NCI-H345 treated with DMSO at 0.1 percent for 48 hours (cell line): ENCODE results near the gene SLC6A19.

Experiments
- DNase-seq: peaks from one replicate; lab custom pipeline; 2025; ENCODE audit not compliant: unreplicated experiment; lab: John Stamatoyannopoulos, UW

SLC6A19 gene

DNA sequence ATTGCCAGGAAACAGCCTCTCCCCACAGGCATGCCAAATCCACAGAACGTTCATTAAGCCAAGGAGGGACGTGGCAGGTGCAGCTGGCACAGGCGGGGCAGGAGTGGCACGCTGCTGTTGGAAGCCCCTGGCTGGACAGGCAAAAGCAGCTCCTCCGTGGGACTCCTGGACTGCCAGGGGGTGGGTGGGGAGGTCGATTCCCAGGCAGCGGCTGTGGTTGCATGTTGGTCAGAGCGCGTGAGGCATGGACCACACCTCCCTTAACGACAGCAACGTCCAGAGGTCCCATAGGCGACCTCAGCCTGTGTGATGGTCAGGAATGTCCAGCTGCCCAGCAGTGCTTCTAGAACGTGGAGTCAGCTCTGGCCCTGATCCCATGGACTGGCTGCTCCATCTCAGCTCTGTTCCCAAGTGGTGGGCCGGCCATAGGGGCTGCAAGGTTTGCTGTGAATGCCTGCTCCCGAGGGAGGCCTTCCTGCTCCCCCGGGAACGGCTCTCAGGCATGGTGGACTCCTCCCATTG lies 6.9 kb downstream of the SLC6A19 start:
- DNase-seq: no peak

DNA sequence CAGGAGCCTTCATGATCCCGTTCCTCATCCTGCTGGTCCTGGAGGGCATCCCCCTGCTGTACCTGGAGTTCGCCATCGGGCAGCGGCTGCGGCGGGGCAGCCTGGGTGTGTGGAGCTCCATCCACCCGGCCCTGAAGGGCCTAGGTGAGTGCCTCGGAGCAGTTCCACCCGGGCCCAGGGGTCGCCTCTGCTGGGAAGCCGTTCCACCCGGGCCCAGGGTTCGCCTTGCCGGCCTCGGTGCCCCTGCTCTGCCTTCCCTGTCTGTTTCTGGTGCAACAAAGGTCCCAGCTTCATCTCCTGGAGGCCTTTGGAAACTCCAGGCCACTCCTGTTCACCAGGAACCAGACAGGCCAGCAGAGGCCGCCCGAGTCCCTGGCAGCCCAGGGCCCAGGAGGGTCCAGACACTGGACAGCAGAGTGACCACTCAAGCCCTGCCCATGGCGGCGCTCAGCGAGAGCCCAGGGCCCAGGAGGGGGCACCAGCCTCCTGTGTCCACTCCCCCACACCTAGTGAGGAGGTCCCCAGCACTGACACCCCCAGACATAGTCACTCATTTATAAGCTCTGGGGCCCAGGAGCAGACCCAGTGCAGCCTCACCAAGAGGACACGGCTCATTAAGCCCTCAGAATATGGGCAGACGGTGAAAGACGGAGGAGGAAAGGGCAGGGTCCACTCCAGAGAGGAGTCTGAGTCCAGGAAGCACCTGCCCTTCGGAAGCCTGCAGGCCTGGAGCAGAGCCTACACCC lies 7.5 kb downstream of the SLC6A19 start:
- DNase-seq: no peak

DNA sequence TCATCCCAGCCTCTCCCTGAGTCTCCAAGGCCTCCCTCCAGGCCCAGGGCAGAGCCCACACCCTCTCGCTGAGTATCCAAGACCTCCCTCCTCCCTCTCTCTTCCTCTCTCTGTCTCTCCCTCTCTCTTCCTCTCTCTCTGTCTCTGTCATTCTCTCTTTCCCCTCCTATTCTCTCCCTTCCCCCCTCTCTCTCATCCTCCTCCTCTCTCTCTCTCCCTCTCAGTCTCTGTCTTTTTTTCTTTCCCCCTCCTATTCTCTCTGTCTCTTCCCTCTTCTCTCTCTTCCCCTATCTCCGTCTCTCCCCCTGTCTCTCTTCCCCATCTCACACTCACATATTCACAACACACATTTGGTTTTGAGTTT lies 8.1 kb downstream of the SLC6A19 start:
- DNase-seq: no peak

DNA sequence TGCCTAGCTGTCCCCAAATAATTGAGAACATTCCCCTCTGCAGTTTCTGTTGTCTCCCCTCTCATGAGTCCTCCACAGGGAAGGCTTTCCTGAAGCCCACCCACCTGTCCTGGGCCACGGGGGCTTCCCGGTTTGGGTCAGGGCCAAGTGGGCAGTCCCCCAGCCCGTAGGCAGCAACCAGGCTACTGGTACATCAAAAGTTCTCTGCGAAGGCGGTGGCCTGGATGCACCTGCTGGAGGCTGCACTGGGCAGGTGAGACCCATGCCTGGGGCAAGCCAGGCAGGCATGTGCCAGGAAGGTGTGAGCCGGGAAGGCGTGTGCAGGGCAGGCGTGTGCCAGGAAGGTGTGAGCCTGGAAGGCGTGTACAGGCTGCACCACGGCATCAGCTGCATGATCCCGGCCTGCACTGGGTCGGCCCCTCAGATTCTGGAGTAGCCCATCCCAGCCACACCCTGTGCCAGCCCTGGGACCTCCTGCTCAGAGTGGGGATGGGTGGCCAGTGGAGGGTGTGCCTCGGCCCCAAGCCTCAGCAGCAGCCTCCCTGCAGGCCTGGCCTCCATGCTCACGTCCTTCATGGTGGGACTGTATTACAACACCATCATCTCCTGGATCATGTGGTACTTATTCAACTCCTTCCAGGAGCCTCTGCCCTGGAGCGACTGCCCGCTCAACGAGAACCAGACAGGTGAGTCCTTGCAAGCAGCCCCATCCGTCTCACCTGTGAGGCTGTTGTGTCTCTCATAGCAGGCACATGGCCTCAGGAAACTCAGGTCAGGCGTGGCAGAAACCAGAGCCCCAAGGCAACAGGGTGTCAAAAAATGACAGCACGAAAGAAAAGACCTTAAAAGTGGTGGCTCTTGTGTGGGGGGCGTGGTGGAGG lies 8.7 kb downstream of the SLC6A19 start:
- no peak for DNase-seq

DNA sequence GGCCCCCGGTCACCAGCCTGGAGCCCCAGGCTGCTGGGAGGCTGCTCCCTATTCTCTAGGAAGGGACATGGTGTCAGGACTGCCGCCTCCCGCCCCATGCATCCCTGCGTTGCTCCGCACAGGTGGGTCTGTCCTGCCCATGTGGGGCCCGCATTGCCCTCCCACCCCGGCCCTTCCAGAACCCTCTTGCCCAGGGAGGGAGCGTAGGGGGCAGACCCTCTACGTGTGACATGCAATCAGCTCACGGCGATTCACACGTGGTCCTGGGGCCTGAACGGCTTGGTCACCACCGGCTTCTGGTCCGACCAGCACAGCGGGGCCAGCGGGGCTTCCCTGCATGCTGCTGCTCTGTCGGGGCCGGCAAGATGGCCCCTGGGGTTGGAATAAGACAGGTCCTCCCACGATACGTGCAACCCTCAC lies 9.4 kb downstream of the SLC6A19 start:
- DNase-seq: no peak

DNA sequence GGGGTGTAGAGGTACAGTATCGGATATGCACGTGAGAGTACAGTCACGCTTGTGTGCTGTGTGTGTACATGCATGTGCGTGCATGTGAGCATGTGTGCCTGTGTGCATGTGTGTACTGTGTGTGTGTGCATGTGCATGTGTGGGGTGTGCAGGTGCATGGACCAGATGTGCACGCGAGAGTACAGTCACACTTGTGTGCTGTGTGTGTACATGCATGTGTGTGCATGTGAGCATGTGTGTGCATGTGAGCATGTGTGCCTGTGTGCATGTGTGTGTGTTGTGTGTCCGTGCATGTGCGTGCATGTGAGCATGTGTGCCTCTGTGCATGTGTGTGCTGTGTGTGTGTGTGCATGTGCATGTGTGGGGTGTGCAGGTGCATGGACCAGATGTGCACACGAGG lies 10.3 kb downstream of the SLC6A19 start:
- DNase-seq: no peak

DNA sequence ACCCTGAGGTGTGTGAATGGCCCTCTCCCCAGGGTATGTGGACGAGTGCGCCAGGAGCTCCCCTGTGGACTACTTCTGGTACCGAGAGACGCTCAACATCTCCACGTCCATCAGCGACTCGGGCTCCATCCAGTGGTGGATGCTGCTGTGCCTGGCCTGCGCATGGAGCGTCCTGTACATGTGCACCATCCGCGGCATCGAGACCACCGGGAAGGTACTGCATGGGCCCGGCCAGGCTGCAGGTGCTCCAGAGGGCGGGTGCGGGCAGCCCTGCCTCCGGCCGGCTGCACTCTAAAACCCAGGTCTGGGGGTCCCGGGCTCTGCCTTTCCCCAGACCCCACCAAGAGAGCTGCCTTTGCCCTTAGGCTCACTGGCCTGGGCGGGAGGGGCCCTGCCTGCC lies 10.9 kb downstream of the SLC6A19 start:
- DNase-seq: no peak

DNA sequence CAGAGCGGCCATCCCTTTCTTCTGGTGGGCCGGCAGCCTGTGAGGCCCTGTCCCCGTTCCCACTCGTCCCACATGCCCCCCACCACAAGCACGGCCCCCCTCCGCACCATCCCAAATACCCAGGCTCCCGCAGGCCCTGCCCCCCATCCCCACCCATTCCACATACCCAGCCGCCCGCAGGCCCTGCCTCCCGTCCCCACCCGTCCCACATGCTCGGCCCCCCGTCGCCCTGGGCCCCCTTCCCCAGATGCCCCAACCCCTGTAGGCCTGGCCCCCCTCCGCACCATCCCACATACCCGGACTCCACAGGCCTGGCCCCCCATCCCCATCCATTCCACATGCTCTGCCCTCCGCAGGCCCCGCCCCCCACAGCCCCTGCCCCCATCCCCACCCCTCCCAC lies 11.5 kb downstream of the SLC6A19 start:
- DNase-seq: no peak

DNA sequence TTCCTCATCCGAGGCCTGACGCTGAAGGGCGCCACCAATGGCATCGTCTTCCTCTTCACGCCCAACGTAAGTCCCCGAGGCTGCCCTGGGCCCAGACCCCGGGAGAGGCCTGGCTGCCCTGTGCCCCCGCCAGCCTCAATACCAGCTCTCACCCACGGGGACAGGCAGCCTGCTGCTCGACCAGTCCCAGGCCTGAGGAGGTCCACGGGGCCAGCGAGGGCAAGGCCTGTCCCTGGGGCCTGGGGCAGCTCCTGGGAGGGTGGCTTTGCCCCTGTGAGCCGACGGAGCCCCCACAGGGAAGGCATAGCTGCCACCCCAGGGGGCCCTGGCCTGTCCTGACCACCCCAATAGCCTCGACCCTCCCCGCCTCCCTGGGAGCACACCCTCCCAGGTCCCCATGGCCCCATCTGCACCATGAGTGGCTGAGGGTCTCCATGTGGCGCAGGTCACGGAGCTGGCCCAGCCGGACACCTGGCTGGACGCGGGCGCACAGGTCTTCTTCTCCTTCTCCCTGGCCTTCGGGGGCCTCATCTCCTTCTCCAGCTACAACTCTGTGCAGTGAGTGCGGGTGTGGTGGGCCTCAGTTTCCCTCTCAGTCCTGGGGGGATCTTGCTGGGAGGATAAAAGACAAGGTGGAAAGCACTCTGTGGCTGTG lies 12.2 kb downstream of the SLC6A19 start:
- no peak for DNase-seq

DNA sequence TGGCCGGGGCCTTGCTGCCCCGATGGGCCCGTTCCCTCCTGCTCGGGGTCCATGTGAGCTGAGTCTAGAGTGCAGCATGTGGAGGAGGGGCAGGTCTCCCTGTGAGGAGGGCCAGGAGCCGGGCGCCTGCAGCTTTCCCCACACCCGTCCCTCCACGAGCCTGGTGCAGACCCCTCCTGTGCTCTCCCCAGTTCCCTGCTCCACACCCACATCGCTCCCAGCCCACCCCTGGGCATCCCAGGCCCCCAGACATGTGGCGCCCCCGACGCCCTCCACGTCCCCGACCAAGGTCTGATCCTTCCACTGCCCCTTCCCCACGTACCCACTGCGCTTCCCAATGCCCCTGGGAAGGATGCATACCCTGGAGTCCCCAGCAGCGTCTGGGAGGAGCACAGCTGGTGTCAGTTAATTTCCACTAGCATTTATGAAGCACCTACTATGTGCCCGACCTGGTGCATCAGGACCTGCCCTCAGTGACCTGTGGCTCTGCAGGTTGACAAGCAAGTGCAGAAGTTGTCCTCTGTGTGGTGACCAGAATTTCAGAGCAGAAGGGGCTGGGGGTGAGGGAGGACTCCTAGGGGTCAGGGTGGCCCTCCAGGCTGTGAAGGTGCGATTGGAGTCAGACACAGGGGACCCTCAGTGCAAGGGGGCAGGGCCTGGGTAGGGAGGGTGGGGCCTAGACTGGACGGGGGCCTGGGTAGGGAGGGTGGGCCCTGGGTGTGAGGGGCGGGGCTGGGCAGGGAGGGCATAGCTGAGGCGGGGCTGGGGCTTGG lies 13.0 kb downstream of the SLC6A19 start:
- DNase-seq: no peak

DNA sequence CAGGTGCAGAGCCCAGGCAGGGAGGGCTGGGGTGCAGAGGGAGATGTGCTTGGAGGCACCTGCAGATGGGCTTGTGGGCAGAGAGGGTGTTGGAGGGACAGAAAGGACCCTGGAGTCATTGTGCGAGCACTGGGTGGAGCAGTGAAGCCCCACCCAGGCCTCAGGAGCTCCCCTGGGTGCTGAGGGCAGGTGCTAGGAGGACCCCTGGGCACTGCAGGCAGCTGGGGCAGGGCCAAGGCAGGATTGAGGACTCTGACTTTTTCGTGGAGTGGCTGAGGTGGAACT lies 13.5 kb downstream of the SLC6A19 start:
- DNase-seq: peak; percentile 61

DNA sequence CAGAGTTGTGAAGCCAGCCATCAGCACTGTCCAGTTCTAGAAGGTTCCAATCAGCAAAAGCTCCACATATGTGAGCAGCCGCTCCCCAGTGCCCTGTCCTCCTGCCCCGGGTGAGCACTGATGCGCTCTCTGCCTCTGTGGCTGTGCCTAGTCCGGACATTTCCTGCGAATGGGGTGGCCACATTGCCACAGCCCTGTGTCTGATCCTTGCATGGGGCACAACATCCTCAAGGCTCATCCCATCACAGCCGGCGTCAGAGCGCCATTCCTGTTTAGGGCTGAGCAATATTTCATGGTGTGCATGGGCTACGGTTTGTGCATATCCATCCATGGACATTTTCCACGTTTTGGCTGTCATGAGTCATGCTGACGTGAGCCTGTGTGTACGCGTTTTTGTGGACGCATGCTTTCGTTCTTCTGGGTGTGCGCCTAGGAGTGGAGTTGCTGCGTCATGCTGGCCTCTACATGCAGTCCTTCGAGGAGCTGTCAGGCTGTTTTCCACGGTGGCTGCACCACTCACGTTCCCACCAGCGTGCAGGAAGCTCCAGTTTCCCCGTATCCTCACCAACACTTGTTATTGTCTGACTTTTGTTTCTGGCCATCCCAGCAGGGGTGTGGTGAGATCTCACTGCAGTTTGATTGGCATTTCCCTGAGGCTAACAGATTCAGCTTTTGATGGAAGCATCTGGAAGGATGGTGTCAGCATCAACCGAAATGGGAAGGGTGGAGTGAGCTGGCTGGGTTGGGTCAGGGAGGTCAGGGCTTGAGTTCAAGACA lies 14.1 kb downstream of the SLC6A19 start:
- DNase-seq: no peak

DNA sequence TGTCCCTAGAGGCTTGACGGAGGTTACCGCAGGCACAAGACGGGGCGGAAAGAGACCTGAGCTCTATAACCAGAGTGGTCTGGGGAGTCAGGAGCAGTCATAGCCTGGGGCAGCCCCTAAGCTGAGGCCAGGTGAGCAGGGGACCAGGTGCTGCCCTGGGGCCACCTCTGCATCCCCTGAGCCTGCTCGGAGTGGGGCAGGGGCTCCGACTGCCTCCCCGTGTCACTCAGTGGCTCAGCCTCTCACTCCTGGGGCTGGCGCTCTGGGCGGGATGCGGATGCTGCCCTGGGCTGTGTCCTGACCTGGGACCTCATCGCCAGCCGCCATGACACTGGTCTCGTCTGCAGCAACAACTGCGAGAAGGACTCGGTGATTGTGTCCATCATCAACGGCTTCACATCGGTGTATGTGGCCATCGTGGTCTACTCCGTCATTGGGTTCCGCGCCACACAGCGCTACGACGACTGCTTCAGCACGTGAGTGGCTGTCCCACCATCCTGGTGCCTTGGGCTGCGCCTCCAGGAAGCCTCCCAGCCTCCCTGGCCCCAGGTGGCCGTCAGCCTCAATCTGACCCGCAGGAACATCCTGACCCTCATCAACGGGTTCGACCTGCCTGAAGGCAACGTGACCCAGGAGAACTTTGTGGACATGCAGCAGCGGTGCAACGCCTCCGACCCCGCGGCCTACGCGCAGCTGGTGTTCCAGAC lies 15.0 kb downstream of the SLC6A19 start:
- DNase-seq: no peak

DNA sequence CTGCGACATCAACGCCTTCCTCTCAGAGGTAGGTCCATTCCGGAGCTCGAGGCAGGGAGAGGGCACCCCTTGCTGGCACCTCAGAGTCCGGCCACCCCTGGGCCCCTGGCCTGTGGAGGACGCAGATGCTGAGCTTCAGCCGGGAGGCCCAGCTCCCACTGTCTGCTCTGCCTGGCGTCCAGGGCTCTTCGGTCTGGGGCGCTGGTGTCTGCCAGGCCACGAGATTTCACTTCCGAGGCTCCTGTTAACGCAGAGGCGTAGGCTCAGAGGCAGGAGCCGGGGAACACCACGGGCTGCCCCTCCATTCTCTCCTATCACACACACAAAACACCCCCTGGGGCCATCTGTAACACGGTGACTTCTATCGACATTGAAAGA lies 15.5 kb downstream of the SLC6A19 start:
- DNase-seq: no peak

DNA sequence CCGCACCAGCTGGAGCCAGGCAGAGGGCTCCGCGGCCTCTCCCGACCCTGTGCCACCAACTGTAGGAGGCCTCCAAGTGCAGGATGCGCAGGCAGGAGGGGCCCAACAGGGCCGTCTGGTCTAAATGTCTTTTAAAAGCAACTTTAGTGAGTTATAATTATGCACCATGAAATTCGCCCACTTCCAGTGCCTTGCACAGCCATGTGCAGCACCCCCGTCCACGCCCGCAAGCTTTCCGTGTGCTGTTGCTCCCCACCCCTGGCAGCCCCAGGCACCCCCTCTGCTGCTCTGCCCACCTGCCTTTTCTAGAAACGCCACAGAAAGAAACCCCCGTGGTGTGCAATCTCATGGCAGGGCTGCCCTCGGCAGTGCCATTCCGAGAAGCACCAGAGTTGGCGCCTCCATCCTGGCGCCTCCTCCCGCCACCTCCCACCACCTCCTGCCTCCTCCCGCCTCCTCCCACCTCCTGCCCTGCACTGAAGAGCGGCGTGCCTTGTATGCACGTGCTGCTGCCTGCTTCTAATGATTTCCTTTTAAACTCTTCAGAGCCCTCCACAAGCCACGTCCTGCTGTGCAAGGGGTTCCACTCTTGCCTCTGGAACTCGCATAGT lies 16.3 kb downstream of the SLC6A19 start:
- DNase-seq: no peak

DNA sequence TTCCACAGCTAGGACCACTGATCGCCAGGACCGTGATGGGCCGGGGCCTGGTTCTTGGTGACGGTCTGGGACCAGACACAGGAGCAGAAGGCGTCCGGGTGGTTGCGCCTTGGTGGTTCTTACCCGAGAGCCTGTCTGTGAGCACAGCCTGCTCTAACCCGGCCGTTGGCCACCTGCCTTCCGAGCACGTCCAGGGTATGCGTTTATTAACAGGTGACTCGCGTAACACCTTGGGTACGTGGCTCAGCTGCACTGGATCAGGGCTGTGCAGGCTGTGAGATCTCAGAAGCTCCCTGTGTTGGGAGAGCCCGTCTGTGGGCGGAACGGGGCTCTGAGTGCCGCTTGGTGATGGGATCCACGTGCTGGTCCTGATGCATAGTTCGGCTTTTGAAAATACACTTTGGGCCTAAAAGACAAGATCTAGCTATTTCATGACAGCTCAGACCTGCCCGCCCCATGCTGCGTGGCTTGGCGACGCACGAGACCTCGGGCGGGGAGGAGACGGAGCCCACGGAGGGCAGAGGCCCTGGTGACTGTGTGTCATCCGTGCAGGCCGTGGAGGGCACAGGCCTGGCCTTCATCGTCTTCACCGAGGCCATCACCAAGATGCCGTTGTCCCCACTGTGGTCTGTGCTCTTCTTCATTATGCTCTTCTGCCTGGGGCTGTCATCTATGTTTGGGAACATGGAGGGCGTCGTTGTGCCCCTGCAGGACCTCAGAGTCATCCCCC lies 17.1 kb downstream of the SLC6A19 start:
- DNase-seq: no peak

DNA sequence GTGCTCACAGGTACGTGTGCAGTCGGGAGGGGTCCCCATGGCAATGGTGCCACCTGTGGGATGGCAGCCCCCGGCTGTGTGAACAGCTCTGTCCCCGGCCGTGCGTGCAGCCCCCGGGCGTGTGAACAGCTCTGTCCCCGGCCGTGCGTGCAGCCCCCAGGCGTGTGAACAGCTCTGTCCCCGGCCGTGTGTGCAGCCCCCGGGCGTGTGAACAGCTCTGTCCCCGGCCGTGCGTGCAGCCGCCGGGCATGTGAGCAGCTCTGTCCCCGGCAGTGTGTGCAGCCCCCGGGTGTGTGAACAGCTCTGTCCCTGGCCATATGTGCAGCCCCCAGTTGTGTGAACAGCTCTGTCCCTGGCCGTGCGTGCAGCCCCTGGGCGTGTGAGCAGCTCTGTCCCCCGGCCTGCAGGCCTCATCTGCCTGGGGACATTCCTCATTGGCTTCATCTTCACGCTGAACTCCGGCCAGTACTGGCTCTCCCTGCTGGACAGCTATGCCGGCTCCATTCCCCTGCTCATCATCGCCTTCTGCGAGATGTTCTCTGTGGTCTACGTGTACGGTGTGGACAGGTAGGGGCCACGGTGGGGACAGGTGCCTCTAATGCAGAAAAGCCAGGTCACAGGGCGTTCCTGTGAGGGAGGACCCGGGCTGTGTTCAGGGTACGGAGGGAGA lies 17.8 kb downstream of the SLC6A19 start:
- DNase-seq: no peak

DNA sequence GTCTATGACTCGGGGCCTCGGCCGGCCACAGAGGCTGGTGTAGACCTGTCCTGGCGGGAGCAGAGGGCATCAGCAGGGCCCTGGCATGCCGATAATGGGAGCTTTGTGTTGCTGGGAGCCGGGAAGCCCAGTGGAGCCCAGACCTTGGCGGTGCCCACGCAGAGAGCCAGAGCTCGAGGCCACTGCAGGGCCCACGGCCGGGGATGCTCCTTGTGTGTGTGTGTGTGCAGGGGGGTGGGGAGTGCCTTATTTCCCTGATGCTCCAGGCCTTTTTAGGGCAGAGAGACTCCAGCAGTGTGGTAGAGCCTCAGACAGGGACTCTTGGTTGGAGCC lies 18.3 kb downstream of the SLC6A19 start:
- no peak for DNase-seq
